Activated CD8-positive, alpha-beta memory T cell treated with anti-CD3 and anti-CD28 coated beads for 4 hours (primary cell): ENCODE data around the gene PRPF38A.

ENCODE experiments used
- DNase-seq, 2 donors: peaks; one replicate each; pipeline ENCODE4 v3.0.0-alpha.2; 2020; ENCODE audit warnings: low read depth in 2 of 2

PRPF38A gene

DNA sequence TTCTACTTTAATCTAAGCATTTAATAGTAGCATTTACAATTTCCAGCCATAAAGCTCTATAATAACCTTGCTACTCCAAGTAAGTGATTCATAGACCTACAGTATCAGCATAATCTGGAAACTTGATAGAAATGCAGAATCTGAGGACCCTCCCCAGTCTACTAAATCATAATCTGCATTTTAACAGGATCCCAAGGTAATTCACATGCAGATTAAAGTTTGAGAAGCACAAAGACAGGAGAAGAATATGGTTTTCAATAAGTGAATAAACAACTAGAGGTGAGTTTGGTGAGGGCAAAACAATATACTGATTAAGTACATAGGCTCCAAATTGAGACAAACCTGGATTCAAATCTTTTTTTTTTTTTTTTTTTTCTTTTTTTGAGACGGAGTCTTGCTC, 57.4 kb downstream of the PRPF38A start:
- no peak for DNase-seq

DNA sequence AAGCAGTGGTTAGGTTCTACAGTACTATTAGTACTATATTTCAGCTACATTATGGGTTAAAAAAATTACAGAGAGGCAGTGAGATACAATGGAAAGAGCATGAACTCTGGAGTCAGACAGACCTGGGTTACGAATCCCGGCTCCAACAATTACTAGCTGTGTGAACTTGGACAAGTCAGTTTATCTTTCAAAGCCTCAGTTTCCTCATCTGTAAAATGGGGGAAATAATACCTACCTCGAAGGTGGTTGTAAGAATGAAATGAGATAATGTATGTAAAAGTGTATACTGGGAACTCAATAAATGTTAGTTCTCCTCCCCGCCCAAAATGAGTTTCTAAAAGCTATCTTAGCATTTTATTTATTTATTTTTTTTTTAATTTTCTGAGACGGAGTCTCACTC, 59.5 kb downstream of the PRPF38A start:
- no peak for DNase-seq

DNA sequence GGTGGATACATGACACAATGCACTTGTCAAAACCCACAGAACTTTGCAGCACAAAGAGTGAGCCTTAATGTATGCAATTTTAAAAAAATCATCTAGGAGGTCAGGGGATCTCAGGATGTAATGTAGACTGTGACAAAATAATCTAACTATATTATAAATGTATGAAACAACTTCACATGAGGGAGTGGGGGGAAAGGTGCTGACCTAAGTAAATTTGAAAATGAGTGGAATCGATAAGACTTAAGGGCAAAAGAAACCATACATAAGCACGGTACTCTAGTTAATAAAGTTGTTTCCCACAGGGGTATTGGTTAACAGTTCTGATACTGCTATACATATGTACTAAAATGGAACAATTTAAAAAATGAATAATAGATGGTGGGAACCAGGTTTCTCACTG, 64.7 kb downstream of the PRPF38A start:
- DNase-seq, result no peak
